ENCODE measurements around the gene FAM219A.

FAM219A gene

DNA sequence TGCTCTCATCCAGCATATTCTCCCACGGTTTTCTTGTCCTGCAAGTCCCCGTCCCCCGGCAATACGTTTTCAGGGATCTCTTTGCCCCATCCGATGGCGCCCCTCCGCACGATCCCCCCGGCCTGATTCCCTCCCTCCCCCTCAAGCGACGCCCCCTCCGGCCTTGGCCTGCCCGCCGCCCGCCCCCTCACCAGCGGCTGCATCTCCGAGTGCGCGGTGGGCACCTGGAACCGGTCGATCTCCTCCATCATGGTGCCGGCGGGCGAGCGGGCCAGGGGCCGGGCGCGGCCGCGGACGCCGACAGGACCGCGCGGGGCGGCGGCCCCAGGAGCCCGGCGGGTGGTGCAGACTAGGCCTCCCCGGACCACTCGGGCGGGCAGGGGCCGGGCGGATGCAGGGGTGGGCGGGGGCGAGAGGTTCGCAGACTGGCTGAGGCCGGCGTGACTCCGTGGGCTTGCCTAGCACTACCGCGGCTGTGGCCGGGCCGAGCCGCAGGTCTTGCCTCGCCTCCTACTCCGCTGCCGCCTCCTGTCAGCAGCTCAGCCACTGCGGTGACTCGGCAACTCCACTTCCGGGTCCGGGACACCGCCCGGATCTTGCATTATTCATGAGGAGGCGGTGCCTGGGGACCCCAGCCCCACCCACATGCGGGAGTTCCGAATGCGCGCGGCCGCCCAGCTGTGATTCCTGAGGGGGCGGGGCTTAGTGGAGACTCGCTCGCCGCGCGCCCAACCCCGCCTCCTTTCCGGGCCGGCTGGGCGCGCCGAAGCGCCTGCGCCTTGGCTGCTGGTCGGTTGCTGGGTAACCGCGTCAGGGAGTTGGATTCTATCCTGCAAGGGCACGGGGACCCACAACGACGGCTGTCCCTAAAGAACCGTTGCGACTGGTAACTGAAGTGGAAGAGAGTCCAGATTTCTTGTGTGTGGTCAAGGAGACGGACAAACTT is at the start of gene FAM219A, which contains the start of gene DNAI1:
TSS of gene FAM219A (minus strand) at position 558 of the 946 bp plus-strand sequence. CDS start at position 251, 307 bp downstream.
TSS of gene DNAI1 (plus strand) at position 793 of the 946 bp plus-strand sequence. CDS start 201 bp downstream, outside the sequence.
- peak; percentile 94 for ATAC-seq
- peak; percentile 99 for DNase-seq

DNA sequence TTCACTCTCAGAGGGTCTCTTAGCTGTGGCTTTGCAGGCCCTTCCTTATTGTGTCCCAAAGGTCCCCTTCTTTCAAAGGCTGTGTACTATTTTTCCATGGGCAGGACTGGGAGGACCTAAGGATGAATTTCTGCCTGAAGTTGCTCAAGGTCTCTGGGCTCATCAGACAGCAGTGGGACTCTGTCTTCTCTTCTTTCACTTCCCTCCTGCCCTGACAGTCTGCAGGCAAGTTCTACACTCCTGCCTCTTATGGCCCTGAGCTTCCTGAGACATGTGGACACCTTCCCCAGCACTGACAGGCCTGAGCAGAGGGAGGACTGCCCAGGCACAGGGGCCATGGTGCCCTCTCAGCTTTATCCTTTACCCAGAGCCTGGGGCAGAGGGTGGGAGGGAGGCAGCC is 49.6 kb upstream of the FAM219A start:
- DNase-seq (no peak), ATAC-seq (no peak)

GRCh38 chr9:34507556-34507955 is 49.2 kb upstream of the FAM219A start:
- DNase-seq (no peak), ATAC-seq (no peak)

DNA sequence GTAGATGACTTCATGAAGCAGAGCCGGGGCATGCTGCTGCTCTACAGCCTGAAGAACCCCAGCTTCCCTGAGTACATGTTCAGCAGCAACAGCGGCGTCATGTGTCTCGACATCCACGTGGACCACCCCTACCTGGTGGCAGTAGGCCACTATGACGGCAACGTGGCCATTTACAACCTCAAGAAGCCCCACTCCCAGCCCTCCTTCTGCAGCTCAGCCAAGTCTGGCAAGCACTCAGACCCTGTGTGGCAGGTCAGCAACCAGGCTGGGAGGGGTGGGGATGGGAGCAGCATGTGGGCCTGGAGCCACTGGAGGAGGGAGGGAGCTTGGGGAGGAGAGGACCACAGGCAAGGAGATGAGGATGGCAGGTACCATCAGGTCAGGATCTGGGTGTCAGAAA is 48.3 kb upstream of the FAM219A start:
- DNase-seq (no peak), ATAC-seq (no peak)

GRCh38 chr9:34505370-34506120 is 47.2 kb upstream of the FAM219A start:
- no peak for ATAC-seq
- DNase-seq: no peak

DNA sequence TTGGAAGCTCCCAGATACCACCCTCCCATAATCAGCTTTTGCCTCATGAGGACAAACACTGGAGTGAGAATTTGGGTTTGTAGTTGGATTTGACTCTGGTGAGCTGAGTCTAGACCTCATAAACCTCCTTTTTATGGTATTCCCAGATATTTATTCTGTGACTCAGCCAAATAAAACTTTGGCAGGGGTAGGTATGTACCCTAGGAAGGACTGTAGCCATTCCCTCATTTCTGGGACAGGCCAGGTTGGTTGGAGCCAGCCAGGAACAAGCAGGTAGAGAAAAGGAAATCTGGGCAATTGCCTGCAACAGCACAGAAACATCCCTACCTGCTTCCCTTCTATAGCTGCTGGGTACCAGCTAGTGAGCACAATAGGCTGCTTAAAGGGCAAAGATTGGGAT is 45.0 kb upstream of the FAM219A start:
- DNase-seq: no peak
- ATAC-seq: no peak

GRCh38 chr9:34502891-34503290 is 44.5 kb upstream of the FAM219A start:
- no peak for ATAC-seq

DNA sequence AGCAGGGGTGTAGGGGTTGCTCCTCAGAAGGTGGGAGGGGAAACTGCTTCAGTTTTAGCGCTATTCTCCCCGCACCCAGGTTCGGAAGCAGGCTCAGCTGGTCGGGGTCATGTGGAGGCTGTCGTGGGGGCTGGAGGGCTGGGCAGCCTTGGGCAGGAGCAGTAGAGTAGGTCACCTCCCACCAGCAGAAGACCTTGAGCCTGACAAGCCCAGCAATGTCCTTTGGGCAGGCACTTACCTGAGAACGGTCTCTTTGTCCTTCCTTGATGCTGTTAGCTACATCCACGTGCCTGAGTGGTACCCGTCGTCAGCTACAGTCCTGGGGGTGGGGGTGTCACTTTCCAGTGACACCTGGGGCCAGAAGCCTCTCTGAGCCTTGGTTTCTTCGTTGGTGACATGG is 44.1 kb upstream of the FAM219A start:
- ATAC-seq (no peak), DNase-seq (no peak)

More at GRCh38 chr9:34502891-34503290, 44.5 kb upstream of the FAM219A start:
- no peak for DNase-seq

GRCh38 chr9:34501889-34502425 is 43.6 kb upstream of the FAM219A start:
- DNase-seq: no peak

GRCh38 chr9:34501372-34501771 is 43.0 kb upstream of the FAM219A start:
- DNase-seq (no peak), ATAC-seq (no peak)

More at GRCh38 chr9:34501889-34502425, 43.6 kb upstream of the FAM219A start:
- ATAC-seq: no peak

- peak; percentile 81 for DNase-seq
- peak; percentile 75 for ATAC-seq
Observed at GRCh38 chr9:34500623-34501267, 42.4 kb upstream of the FAM219A start.

- DNase-seq: no peak
- ATAC-seq: no peak
Observed at GRCh38 chr9:34499076-34499475, 40.7 kb upstream of the FAM219A start.

DNA sequence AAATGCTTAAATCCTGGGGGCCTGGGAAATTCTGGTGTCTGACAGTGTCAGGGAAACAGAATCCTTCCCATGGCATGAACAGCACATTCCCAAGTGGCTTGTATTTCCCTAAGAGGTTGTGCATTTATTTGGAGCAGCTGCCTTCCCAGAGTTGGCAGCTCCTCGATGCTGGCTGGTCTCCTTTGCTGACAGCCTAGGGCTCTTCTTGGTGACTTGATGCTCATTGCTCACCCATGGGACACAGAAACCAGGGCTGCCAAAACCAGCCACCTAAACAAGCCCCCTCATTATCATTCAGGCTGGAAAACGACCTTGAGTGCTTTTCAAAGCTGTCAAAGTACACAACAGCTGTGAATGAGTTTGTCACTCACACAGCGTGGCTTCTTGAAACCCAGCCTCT is 40.2 kb upstream of the FAM219A start:
- ATAC-seq: no peak
- DNase-seq: no peak

DNA sequence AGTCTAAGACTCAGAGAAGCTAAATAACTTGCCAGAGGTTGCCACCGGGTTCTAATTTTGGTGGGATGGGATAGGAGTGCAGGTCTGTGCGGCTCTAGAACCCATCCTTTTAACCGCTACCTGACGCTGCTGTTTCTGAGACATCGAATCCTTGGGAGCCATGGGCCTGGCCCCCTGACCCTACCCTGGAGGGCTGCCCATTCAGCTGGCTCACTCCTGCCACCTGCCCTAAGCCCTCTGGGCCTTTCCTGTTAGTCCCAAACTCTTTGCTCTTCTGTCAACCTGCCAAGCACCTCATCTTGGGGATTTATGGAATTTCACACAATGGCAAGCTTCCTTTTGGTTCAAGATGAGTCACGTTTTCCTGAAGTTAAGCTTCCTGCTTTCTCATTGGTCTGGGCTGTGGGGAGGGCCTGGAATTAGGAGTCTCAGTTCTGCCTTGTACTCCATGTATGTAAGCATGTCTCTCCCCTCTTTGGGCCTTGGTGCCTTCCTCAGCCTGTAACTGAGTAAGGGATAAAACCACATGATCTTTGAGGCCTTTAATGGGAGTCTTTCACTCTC is 37.9 kb upstream of the FAM219A start:
- ATAC-seq (no peak), DNase-seq (no peak)

DNA sequence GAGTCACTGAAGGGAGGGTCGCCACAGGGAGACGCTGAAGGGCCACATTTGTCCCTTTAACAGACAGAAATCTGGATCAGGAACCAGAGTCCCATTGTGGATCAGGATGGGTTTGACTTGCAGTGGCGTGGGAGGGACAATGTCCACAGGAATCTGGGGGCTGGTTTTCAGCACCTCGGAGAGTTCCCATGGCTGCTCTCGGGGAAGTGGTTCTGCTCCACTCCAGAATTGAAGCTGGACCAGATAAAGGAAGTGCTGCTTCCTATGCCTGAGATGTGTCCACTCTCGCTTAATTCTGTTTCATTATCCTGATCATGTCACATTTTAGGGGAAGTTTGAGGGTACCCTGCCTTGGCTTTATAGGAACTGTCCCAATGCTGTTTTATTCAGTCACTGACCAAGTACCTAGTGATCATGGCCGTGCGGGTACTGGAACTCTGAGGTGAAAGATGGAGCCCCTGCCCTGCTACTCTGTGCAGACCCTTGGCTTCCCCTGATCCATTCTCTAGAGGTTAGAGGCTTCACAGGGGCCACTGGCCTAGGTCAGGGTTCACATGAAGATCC is 35.7 kb upstream of the FAM219A start:
- ATAC-seq (no peak), DNase-seq (peak; percentile 39)

DNA sequence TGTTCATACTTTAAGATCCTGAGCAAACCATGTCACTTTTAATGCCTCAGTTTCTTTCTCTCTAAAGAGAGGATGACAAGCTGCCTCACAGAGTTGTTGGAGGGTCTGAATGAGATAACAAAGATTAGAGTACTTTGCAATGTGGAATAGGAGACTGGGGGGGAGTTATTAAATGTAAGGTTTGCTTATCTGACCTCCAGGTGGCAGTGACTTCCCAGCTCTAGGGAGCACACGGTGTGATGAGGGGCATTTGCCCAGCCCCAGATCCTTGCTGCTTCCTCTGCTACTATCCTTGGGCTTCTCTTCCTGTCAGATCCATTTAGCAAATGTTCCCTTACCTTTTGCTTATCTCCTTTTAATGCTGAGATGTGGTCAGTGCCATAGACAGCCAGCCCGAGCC is 33.7 kb upstream of the FAM219A start:
- DNase-seq (no peak), ATAC-seq (no peak)

DNA sequence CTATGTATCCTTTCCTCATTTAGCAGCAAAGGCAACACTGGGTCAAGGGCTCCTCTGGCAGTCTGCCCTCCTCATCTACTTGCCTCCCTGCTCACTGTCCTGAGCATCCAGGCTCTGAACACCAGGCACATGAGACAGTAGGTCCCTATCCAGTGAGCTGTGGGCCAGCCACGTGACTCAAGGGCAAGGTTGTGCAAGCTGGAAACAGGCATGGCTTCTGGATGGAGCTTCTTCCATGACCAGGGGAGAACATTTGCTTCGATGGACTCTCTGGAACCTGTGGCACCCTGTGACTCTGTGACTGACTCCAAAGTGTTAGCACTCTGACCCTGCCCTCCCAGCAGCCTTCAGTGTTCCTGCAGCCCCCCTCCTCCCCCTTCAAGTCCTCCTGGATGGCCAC is 33.2 kb upstream of the FAM219A start:
- no peak for ATAC-seq
- no peak for DNase-seq

GRCh38 chr9:34490760-34491159 is 32.4 kb upstream of the FAM219A start:
- ATAC-seq: no peak
- DNase-seq: no peak

- no peak for ATAC-seq
- DNase-seq: no peak
Observed at GRCh38 chr9:34490360-34490759, 32.0 kb upstream of the FAM219A start.

DNA sequence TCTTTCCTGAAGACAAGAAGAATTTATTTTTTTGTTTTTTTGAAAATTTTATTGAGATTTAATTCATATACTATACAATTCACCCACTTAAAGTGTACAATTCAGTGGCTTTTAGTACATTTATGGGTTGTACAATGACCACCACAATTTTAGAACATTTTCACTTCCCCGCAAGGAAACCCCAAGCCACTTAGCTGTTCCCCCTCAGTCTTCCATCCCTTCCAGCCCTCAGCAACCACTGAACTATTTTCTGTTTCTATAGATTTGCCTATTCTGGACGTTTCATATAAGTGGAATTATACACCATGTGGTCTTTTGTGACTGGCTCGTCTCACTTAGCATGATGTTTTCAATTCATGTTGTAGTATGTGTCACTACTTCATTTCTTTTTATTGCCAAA is 28.2 kb upstream of the FAM219A start:
- ATAC-seq: no peak

GRCh38 chr9:34485822-34486221 is 27.5 kb upstream of the FAM219A start:
- ATAC-seq (no peak), DNase-seq (no peak)

More for the DNA sequence above, 28.2 kb upstream of the FAM219A start:
- DNase-seq: no peak
